ENCODE data around the gene ERCC4.

ERCC4 gene

GRCh38 chr16:13968835-13969234, 48.9 kb downstream of the ERCC4 start:
- Histone ChIP-seq H4K20me1 (ENCODE audit: insufficient read depth) (no peaks in the 10 kb centered on the region), H3K36me3 (ENCODE audit: insufficient read depth) (no peaks in the 10 kb centered on the region), H3K4me1 (ENCODE audit: low read depth, poor library complexity, severe bottlenecking) (no peaks in the 10 kb centered on the region), H3K9ac (no peak overlapping the region), H3K27ac (no peak overlapping the region), H3K27me3 (ENCODE audit: insufficient read depth, low read depth) (no peaks in the 10 kb centered on the region), H2AFZ (ENCODE audit: low read depth) (no peak overlapping the region), H3K79me2 (ENCODE audit: insufficient read depth, low read depth) (no peaks in the 10 kb centered on the region), H3K4me3 (IDR thresholded peaks at IDR 0.05; ENCODE audit: insufficient read depth, low read depth, low read length) (no peak overlapping the region), H3K4me2 (no peak overlapping the region)
- TF ChIP-seq CTCF (conservative IDR thresholded peaks at IDR 0.05; ENCODE audit: low read depth, low read length), result no peak

- Histone ChIP-seq H3K79me2 (ENCODE audit: insufficient read depth, low read depth) (no peaks in the 10 kb centered on the region), H3K4me3 (IDR thresholded peaks at IDR 0.05; ENCODE audit: insufficient read depth, low read depth, low read length) (no peak overlapping the region), H4K20me1 (ENCODE audit: insufficient read depth) (no peaks in the 10 kb centered on the region), H2AFZ (ENCODE audit: low read depth) (no peak overlapping the region), H3K36me3 (ENCODE audit: insufficient read depth) (no peaks in the 10 kb centered on the region), H3K4me2 (no peak overlapping the region), H3K9ac (no peak overlapping the region), H3K27ac (no peak overlapping the region), H3K27me3 (ENCODE audit: insufficient read depth, low read depth) (no peaks in the 10 kb centered on the region), H3K4me1 (ENCODE audit: low read depth, poor library complexity, severe bottlenecking) (no peaks in the 10 kb centered on the region)
- no peak for TF ChIP-seq CTCF (conservative IDR thresholded peaks at IDR 0.05; ENCODE audit: low read depth, low read length)
These were observed 49.8 kb downstream of the ERCC4 start for GRCh38 chr16:13969711-13970110.

- H3K9ac ChIP-seq, result no peak overlapping the region
- no peaks in the 10 kb centered on the region for H3K27me3 ChIP-seq (ENCODE audit: insufficient read depth, low read depth)
- no peak overlapping the region for H3K27ac ChIP-seq
- no peaks in the 10 kb centered on the region for H3K79me2 ChIP-seq (ENCODE audit: insufficient read depth, low read depth)
- H3K4me2 ChIP-seq, result no peak overlapping the region
- no peaks in the 10 kb centered on the region for H3K36me3 ChIP-seq (ENCODE audit: insufficient read depth)
- no peak overlapping the region for H2AFZ ChIP-seq (ENCODE audit: low read depth)
- no peaks in the 10 kb centered on the region for H3K4me1 ChIP-seq (ENCODE audit: low read depth, poor library complexity, severe bottlenecking)
- no peak overlapping the region for H3K4me3 ChIP-seq (IDR thresholded peaks at IDR 0.05; ENCODE audit: insufficient read depth, low read depth, low read length)
- TF ChIP-seq CTCF (conservative IDR thresholded peaks at IDR 0.05; ENCODE audit: low read depth, low read length), result no peak
- no peaks in the 10 kb centered on the region for H4K20me1 ChIP-seq (ENCODE audit: insufficient read depth)
These were observed 50.9 kb downstream of the ERCC4 start for GRCh38 chr16:13970708-13971422.

GRCh38 chr16:13973321-13974023, 53.5 kb downstream of the ERCC4 start:
- Histone ChIP-seq H3K4me2 (no peak overlapping the region), H3K27me3 (ENCODE audit: insufficient read depth, low read depth) (no peaks in the 10 kb centered on the region), H3K4me1 (ENCODE audit: low read depth, poor library complexity, severe bottlenecking) (no peaks in the 10 kb centered on the region), H3K9ac (no peak overlapping the region), H3K79me2 (ENCODE audit: insufficient read depth, low read depth) (no peaks in the 10 kb centered on the region), H3K36me3 (ENCODE audit: insufficient read depth) (no peaks in the 10 kb centered on the region), H4K20me1 (ENCODE audit: insufficient read depth) (no peaks in the 10 kb centered on the region), H3K27ac (no peak overlapping the region), H2AFZ (ENCODE audit: low read depth) (no peak overlapping the region), H3K4me3 (IDR thresholded peaks at IDR 0.05; ENCODE audit: insufficient read depth, low read depth, low read length) (no peak overlapping the region)
- no peak for TF ChIP-seq CTCF (conservative IDR thresholded peaks at IDR 0.05; ENCODE audit: low read depth, low read length)
